Hepatocyte (in vitro differentiated cells): ENCODE data around the gene PISD.

Experiments
- CTCF ChIP-seq: fragments of 200-600 bp; sonication (generic); IDR thresholded peaks from 2 replicates; pipeline ENCODE4 v1.5.1; 2016; ENCODE audit warnings: antibody characterized with exemption, mild to moderate bottlenecking; ENCODE audit not compliant: poor library complexity
- EZH2 ChIP-seq: fragments of 200-600 bp; sonication (generic); IDR thresholded peaks from 2 replicates; pipeline ENCODE4 v1.6.1; 2016; ENCODE audit warnings: antibody characterized with exemption, mild to moderate bottlenecking, borderline replicate concordance
- EZH2phosphoT487 ChIP-seq: fragments of 200-600 bp; sonication (generic); IDR thresholded peaks from one replicate; pipeline ENCODE4 v1.6.1; 2018; ENCODE audit warnings: antibody characterized with exemption, mild to moderate bottlenecking, low read depth, moderate library complexity; ENCODE audit not compliant: unreplicated experiment, severe bottlenecking

GRCh38 chr22:31605851-31606585, 56.0 kb downstream of the PISD start:
- TF ChIP-seq CTCF (no peak), EZH2 (no peak), EZH2phosphoT487 (no peak)
